ENCODE measurements around the gene DDI1. TPM values are rescaled to one million over a fixed set of nuclear protein-coding genes. Genes with fewer than 3 reads are reported as not detected.

DDI1 gene
- total and polyA plus RNA-seq, 9 of the 15 experiments (the other 6 are each of a cell fraction or from before 2014, with no cell fraction given) = not detected

- TF ChIP-seq JUND (IDR thresholded peaks at IDR 0.05; ENCODE audit: borderline replicate concordance, low read depth, low read length) = no peak
- no peak for TF ChIP-seq JUND (tag; IDR thresholded peaks at IDR 0.05; ENCODE audit: borderline replicate concordance, low read depth, low read length)
- TF ChIP-seq EGR1 (conservative IDR thresholded peaks at IDR 0.05) = no peak
- no peak for TF ChIP-seq CCNT2 (IDR thresholded peaks at IDR 0.05; ENCODE audit: borderline replicate concordance, extremely low read depth, insufficient read length, low read depth, low read length)
- no peak for TF ChIP-seq BACH1 (tag; IDR thresholded peaks at IDR 0.05)
- no peak for TF ChIP-seq CC2D1A (IDR thresholded peaks at IDR 0.05)
- TF ChIP-seq CHD4 (IDR thresholded peaks at IDR 0.05; ENCODE audit: insufficient read depth, insufficient replicate concordance, low read depth, low read length, poor library complexity, severe bottlenecking) = no peak
- no peak for TF ChIP-seq TOE1 (IDR thresholded peaks at IDR 0.05; ENCODE audit: borderline replicate concordance)
- TF ChIP-seq TOE1 (CRISPR knock-in tag; IDR thresholded peaks at IDR 0.05; ENCODE audit: borderline replicate concordance, low read depth) = no peak
- TF ChIP-seq ZNF316 (IDR thresholded peaks at IDR 0.05) = no peak
- no peak for TF ChIP-seq IFI16 (CRISPR knock-in tag; IDR thresholded peaks at IDR 0.05)
- no peak for TF ChIP-seq DACH1 (IDR thresholded peaks at IDR 0.05; ENCODE audit: partially characterized antibody)
- no peak for TF ChIP-seq PCBP2 (IDR thresholded peaks at IDR 0.05; ENCODE audit: low read depth, low read length, poor library complexity, severe bottlenecking)
These were observed 25.5 kb downstream of the DDI1 start (continued) for GRCh38 chr11:104061853-104062521.
